K562 (cell line): ENCODE measurements around the gene GALNT5. TPM values are rescaled to one million over a fixed set of nuclear protein-coding genes. Genes with fewer than 3 reads are reported as not detected.

ENCODE experiments used
- ATAC-seq: fragments of 200-7000 bp; cut with Tn5 transposase; 3 replicates; pipeline ENCODE4 v1.9.1; 2020; ENCODE audit warnings: moderate library complexity
- BruUV-seq: library from RNA; stranded (reverse); fragments of 400-500 nt; replicated peaks from 2 replicates; lab custom pipeline; 2021; lab: Mats Ljungman, UMichigan
- CTCF ChIA-PET: fragments of 300-600 bp; formaldehyde crosslinking; extraction: SDS; loops from one replicate; lab custom pipeline; 2021; ENCODE audit warnings: low intra/inter-chr PET ratio; lab: Yijun Ruan, JAX
- POLR2A ChIA-PET: fragments of 300-600, 350-650 bp; sonication (Branson Sonifier 250); formaldehyde crosslinking; extraction: SDS; loops from one replicate; lab custom pipeline; 2021; ENCODE audit warnings: antibody characterized with exemption, inconsistent platforms; lab: Yijun Ruan, JAX
- DNase-seq, 4 experiments: peaks; one replicate each; pipeline versions ENCODE4 v3.0.0 to v3.0.0-alpha.2; 2011 to 2018; ENCODE audit warnings: low spot score in 3 of 4, mixed read lengths in 3 of 4; ENCODE audit errors: extremely low read depth in 1 of 4
- FAIRE-seq: peaks from 2 replicates; lab custom pipeline; 2011; peaks lifted over from hg19 to GRCh38; lab: Jason Lieb, UNC
- H2AFZ ChIP-seq: 2 replicates; pipeline ENCODE4 v1.6.0; 2011; ENCODE audit warnings: low read depth, low read length, control low read depth, inconsistent platforms
- H3K27ac ChIP-seq: fragments of 200-600 bp; 3 replicates; pipeline ENCODE4 v1.8.0; 2011; ENCODE audit warnings: low read depth, mild to moderate bottlenecking, control low read depth, inconsistent platforms, low read length, moderate library complexity, mixed read lengths; ENCODE audit errors: extremely low read depth
- H3K27me3 ChIP-seq, 2 experiments: fragments of 300-600 bp in 1 of 2; 2 replicates in 1 of 2; 3 replicates in 1 of 2; pipeline versions ENCODE4 v1.6.0 to v1.8.0; 2011; ENCODE audit warnings: inconsistent platforms in 2 of 2, low read length in 2 of 2, mild to moderate bottlenecking in 1 of 2, mixed read lengths in 1 of 2, moderate library complexity in 1 of 2; ENCODE audit not compliant: control insufficient read depth in 2 of 2, insufficient read depth in 2 of 2
- H3K36me3 ChIP-seq: fragments of 300-600 bp; 3 replicates; pipeline ENCODE4 v1.8.0; 2011; ENCODE audit warnings: mild to moderate bottlenecking, low read length, inconsistent platforms; ENCODE audit not compliant: control insufficient read depth, insufficient read depth
- H3K4me1 ChIP-seq, 2 experiments: fragments of 200-600 bp in 1 of 2; replicated peaks in 1 of 2; 2 replicates in 1 of 2; 3 replicates in 1 of 2; pipeline versions ENCODE4 v1.5.1 to v1.8.0; 2011; ENCODE audit warnings: inconsistent platforms in 2 of 2, low read length in 2 of 2, mild to moderate bottlenecking in 1 of 2, mixed read lengths in 1 of 2, moderate library complexity in 1 of 2; ENCODE audit not compliant: control insufficient read depth in 2 of 2, insufficient read depth in 2 of 2
- H3K4me2 ChIP-seq: 2 replicates; pipeline ENCODE4 v1.6.1; 2011; ENCODE audit warnings: low read length, control low read depth, inconsistent platforms, mixed read lengths; ENCODE audit not compliant: insufficient read depth
- H3K4me3 ChIP-seq: fragments of 200-600 bp; sonication (generic), shearing (Covaris generic); 2 replicates; pipeline ENCODE4 v1.5.1; 2016; ENCODE audit warnings: control low read depth, inconsistent platforms
- H3K79me2 ChIP-seq: fragments of 200-600 bp; 3 replicates; pipeline ENCODE4 v1.8.0; 2011; ENCODE audit warnings: low read length, inconsistent platforms; ENCODE audit not compliant: control insufficient read depth, insufficient read depth
- H3K9ac ChIP-seq, 2 experiments: 2 replicates each; pipeline versions ENCODE4 v1.6.0 to v1.6.1; 2011; ENCODE audit warnings: low read depth in 2 of 2, low read length in 2 of 2, control low read depth in 1 of 2, inconsistent platforms in 1 of 2, mild to moderate bottlenecking in 1 of 2, mixed read lengths in 1 of 2; ENCODE audit not compliant: insufficient read depth in 1 of 2
- H3K9me1 ChIP-seq: one replicate; pipeline ENCODE4 v1.6.0; 2011; ENCODE audit warnings: inconsistent platforms, mild to moderate bottlenecking, low read length, moderate library complexity; ENCODE audit not compliant: control insufficient read depth, insufficient read depth
- H3K9me3 ChIP-seq: replicated peaks from 2 replicates; pipeline ENCODE4 v1.5.1; 2011; ENCODE audit warnings: low read depth, low read length, inconsistent platforms; ENCODE audit not compliant: control insufficient read depth, insufficient read depth
- H4K20me1 ChIP-seq: replicated peaks from 2 replicates; pipeline ENCODE4 v1.6.1; 2011; ENCODE audit warnings: low read length, inconsistent platforms, mixed read lengths; ENCODE audit not compliant: control insufficient read depth, insufficient read depth
- ATF1 ChIP-seq, 2 experiments: fragments of 450-650 bp in 1 of 2; IDR thresholded peaks; 2 replicates each; pipeline ENCODE4 v1.6.1; 2016; ENCODE audit warnings: missing compliant biosample characterization in 1 of 2, missing genetic modification characterization in 1 of 2
- DNMT1 ChIP-seq: fragments of 450-650 bp; IDR thresholded peaks from 2 replicates; pipeline ENCODE4 v1.6.1; 2016; ENCODE audit warnings: antibody characterized with exemption, mild to moderate bottlenecking
- ELF4 ChIP-seq: fragments of 450-650 bp; formaldehyde crosslinking; IDR thresholded peaks from 2 replicates; pipeline ENCODE4 v1.4.0; 2022; ENCODE audit warnings: missing genetic modification characterization
- GABPB2 ChIP-seq: fragments of 250-450 bp; sonication (Bioruptor Pico); conservative IDR thresholded peaks from 2 replicates; pipeline ENCODE4 v1.5.1; 2021; ENCODE audit warnings: mild to moderate bottlenecking
- HDAC1 ChIP-seq, 2 experiments: fragments of 450-650 bp; IDR thresholded peaks; 2 replicates each; pipeline ENCODE4 v1.6.1; 2016 to 2017; ENCODE audit warnings: inconsistent platforms in 1 of 2, mild to moderate bottlenecking in 1 of 2, moderate library complexity in 1 of 2
- NR2F6 ChIP-seq: fragments of 450-650 bp; formaldehyde crosslinking; IDR thresholded peaks from 2 replicates; pipeline ENCODE4 v1.4.0; 2020; ENCODE audit warnings: mild to moderate bottlenecking
- PHTF2 ChIP-seq: fragments of 250-450 bp; sonication (Bioruptor Pico); IDR thresholded peaks from 2 replicates; pipeline ENCODE4 v1.5.0; 2021; ENCODE audit warnings: mild to moderate bottlenecking
- PPARD ChIP-seq: fragments of 250-450 bp; sonication (Bioruptor Pico); IDR thresholded peaks from 2 replicates; pipeline ENCODE4 v1.8.0; 2022; ENCODE audit warnings: inconsistent platforms, mild to moderate bottlenecking, moderate library complexity
- SFPQ ChIP-seq: fragments of 200-400 bp; formaldehyde crosslinking; IDR thresholded peaks from 2 replicates; pipeline ENCODE4 v1.6.1; 2017; ENCODE audit warnings: mild to moderate bottlenecking, low read depth, low read length, moderate library complexity
- SP1 ChIP-seq: sonication (generic); formaldehyde crosslinking; IDR thresholded peaks from 2 replicates; pipeline ENCODE4 v1.8.1; 2022; ENCODE audit warnings: mild to moderate bottlenecking, missing genetic modification reagents
- TOE1 ChIP-seq, 2 experiments: fragments of 450-650 bp in 1 of 2; sonication (generic) in 1 of 2; formaldehyde crosslinking in 1 of 2; IDR thresholded peaks; 2 replicates each; pipeline versions ENCODE4 v1.7.1 to v1.8.0; 2016 to 2022; ENCODE audit warnings: borderline replicate concordance in 2 of 2, mild to moderate bottlenecking in 2 of 2, antibody characterized with exemption in 1 of 2, inconsistent platforms in 1 of 2, low read depth in 1 of 2, missing genetic modification reagents in 1 of 2, moderate library complexity in 1 of 2
- U2AF1 ChIP-seq: fragments of 200-400 bp; formaldehyde crosslinking; optimal IDR thresholded peaks from 2 replicates; pipeline ENCODE3; 2017; ENCODE audit warnings: mild to moderate bottlenecking, low read depth, low read length, moderate library complexity
- in situ Hi-C: fragments of 300-500 bp; cut with MboI; formaldehyde crosslinking; loops from 4 replicates; pipeline ENCODE4 v1.15.0; 2018; ENCODE audit warnings: inconsistent platforms, mixed read lengths
- intact Hi-C: fragments of 100-400 bp; cut with micrococcal nuclease; formaldehyde crosslinking; loops from 2 replicates; pipeline ENCODE4 v1.14.2; 2022
- polyA plus RNA-seq, 8 experiments: library from polyadenylated mRNA; depleted of rRNA in 4 of 8; stranded (reverse) in 5 of 8; unstranded in 3 of 8; fragments of >200 nt; fragmentation: Nextera tagmentation in 2 of 8; fragmentation: Illumina TruSeq in 1 of 8; extraction: Ambion mirVana in 2 of 8; extraction: Trizol in 1 of 8; gene quantifications; 2 replicates each; pipeline versions ENCODE4 v1.2.1 to v1.2.3, GENCODE V29; 2011 to 2014; ENCODE audit warnings: inconsistent platforms in 1 of 8, missing spikeins in 1 of 8
- total RNA-seq, 7 experiments: library from RNA; depleted of rRNA in 6 of 7; stranded (reverse); fragments of >200 nt in 6 of 7; fragmentation: Illumina TruSeq in 2 of 7; extraction: Trizol in 2 of 7; gene quantifications; 2 replicates each; pipeline versions ENCODE4 v1.2.1 to v1.2.3, GENCODE V29; 2011 to 2021; ENCODE audit warnings: low replicate concordance in 1 of 7
- TF ChIP-seq, protein P1 (sequence below), 3 experiments: IDR thresholded peaks in 2 of 3; conservative IDR thresholded peaks in 1 of 3; 2 replicates each; pipeline ENCODE4 v1.5.1; 2011 to 2012; ENCODE audit warnings: low read length in 3 of 3, mild to moderate bottlenecking in 3 of 3, control low read depth in 2 of 3, improper control_type of control experiment in 1 of 3, inconsistent platforms in 1 of 3, low read depth in 1 of 3, mixed read lengths in 1 of 3, moderate library complexity in 1 of 3; ENCODE audit not compliant: insufficient read depth in 2 of 3

The GALNT5 gene
- total and polyA plus RNA-seq, 9 of the 15 experiments (the other 6 are each of a cell fraction or from before 2014, with no cell fraction given): 21.6 to 73.0 (median 54.7) TPM

GRCh38 chr2:157231476-157231875, 26.0 kb upstream of the GALNT5 start:
- DNase-seq (no peak), FAIRE-seq (no peak), ATAC-seq (no peak)
- in situ Hi-C loops: no loop called here
- Histone ChIP-seq H3K79me2 (no peaks in the 10 kb centered on the region), H3K4me1 (peaks cover 3 to 17% of the 10 kb centered on the region in 2 experiments; a peak in 4 of 5 replicates), H3K36me3 (no peaks in the 10 kb centered on the region), H3K9me1 (no peaks in the 10 kb centered on the region), H4K20me1 (no peaks in the 10 kb centered on the region), H3K9ac (no peak overlapping the region), H3K4me3 (no peak overlapping the region), H2AFZ (no peak overlapping the region), H3K4me2 (no peak overlapping the region), H3K27me3 (no peaks in the 10 kb centered on the region), H3K9me3 (peaks cover 5% of the 10 kb centered on the region; the same call in 1 of the 2 replicates), H3K27ac (no peak overlapping the region)
- intact Hi-C loops: no loop called here
- ChIA-PET CTCF (no interaction called here), POLR2A (interaction anchor here (2.2 kb wide), 1 partner anchor 10 kb away, joined by 6 read pairs; no protein-coding TSS in a partner anchor)
- TF ChIP-seq DNMT1: no peak
- TF ChIP-seq PPARD (CRISPR knock-in tag): no peak
- no peak for TF ChIP-seq PHTF2 (CRISPR knock-in tag)
- TF ChIP-seq ELF4 (CRISPR knock-in tag): no peak
- TF ChIP-seq NR2F6 (CRISPR knock-in tag): no peak
- no peak for TF ChIP-seq SFPQ
- TF ChIP-seq ATF1 (CRISPR knock-in tag; IDR thresholded peaks at IDR 0.05): no peak
- TF ChIP-seq ATF1 (tag; IDR thresholded peaks at IDR 0.05): no peak
- no peak for TF ChIP-seq HDAC1 (IDR thresholded peaks at IDR 0.05)
- TF ChIP-seq, protein P1, sequence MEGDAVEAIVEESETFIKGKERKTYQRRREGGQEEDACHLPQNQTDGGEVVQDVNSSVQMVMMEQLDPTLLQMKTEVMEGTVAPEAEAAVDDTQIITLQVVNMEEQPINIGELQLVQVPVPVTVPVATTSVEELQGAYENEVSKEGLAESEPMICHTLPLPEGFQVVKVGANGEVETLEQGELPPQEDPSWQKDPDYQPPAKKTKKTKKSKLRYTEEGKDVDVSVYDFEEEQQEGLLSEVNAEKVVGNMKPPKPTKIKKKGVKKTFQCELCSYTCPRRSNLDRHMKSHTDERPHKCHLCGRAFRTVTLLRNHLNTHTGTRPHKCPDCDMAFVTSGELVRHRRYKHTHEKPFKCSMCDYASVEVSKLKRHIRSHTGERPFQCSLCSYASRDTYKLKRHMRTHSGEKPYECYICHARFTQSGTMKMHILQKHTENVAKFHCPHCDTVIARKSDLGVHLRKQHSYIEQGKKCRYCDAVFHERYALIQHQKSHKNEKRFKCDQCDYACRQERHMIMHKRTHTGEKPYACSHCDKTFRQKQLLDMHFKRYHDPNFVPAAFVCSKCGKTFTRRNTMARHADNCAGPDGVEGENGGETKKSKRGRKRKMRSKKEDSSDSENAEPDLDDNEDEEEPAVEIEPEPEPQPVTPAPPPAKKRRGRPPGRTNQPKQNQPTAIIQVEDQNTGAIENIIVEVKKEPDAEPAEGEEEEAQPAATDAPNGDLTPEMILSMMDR (IDR thresholded peaks at IDR 0.05 in 2 of 3, conservative IDR thresholded peaks at IDR 0.05 in 1 of 3; ENCODE audit: insufficient read depth in 2 of 3, low read depth in 1 of 3, low read length in 3 of 3): no peak
- no peak for TF ChIP-seq U2AF1
- no peak for TF ChIP-seq SP1 (CRISPR knock-in tag)
- TF ChIP-seq GABPB2 (CRISPR knock-in tag): no peak
- no peak for TF ChIP-seq TOE1 (IDR thresholded peaks at IDR 0.05; ENCODE audit: borderline replicate concordance)
- no peak for TF ChIP-seq TOE1 (CRISPR knock-in tag; IDR thresholded peaks at IDR 0.05; ENCODE audit: borderline replicate concordance, low read depth)
- BruUV-seq: no TSS peak
